GM23338 (cell line): Measurements from ENCODE around the gene TCP11L1. TPM values are rescaled to one million over a fixed set of nuclear protein-coding genes. Genes with fewer than 3 reads are reported as not detected.
"Not testable (repeated sequence)": the region's sequence is repeated elsewhere in the genome, so short reads cannot be mapped to it uniquely, and the experiment has no call there.

Source experiments
- ATAC-seq: fragments of 200-7000 bp; cut with Tn5 transposase; 3 replicates; pipeline ENCODE4 v1.9.1; 2020
- DNase-seq: peaks from one replicate; pipeline ENCODE4 v3.0.0-alpha.2; 2015; ENCODE audit warnings: low spot score
- H2AFZ ChIP-seq: fragments of 200-600 bp; sonication (generic); 2 replicates; pipeline ENCODE4 v1.8.0; 2016; ENCODE audit warnings: antibody characterized with exemption, mild to moderate bottlenecking, moderate library complexity
- H3F3A ChIP-seq: fragments of 200-600 bp; sonication (generic); replicated peaks from 2 replicates; pipeline ENCODE4 v1.8.0; 2017; ENCODE audit warnings: antibody characterized with exemption, mixed run types, low read depth
- H3K27ac ChIP-seq: fragments of 200-600 bp; sonication (generic); 2 replicates; pipeline ENCODE4 v1.6.1; 2016; ENCODE audit warnings: low read depth
- H3K27me3 ChIP-seq: fragments of 200-600 bp; sonication (generic); 2 replicates; pipeline ENCODE4 v1.8.0; 2016; ENCODE audit warnings: mild to moderate bottlenecking, mixed run types, moderate library complexity; ENCODE audit not compliant: insufficient read depth
- H3K36me3 ChIP-seq: fragments of 200-600 bp; sonication (generic); 2 replicates; pipeline ENCODE4 v1.8.0; 2016; ENCODE audit warnings: mild to moderate bottlenecking; ENCODE audit not compliant: insufficient read depth
- H3K4me1 ChIP-seq: fragments of 200-600 bp; sonication (generic); 2 replicates; pipeline ENCODE4 v1.8.0; 2016; ENCODE audit warnings: mild to moderate bottlenecking, moderate library complexity; ENCODE audit not compliant: insufficient read depth
- H3K4me2 ChIP-seq: fragments of 200-600 bp; sonication (generic); 2 replicates; pipeline ENCODE4 v1.7.1; 2017; ENCODE audit warnings: mixed run types
- H3K4me3 ChIP-seq: fragments of 200-600 bp; sonication (generic); 2 replicates; pipeline ENCODE4 v1.6.1; 2016; ENCODE audit warnings: mixed run types
- H3K79me2 ChIP-seq: fragments of 200-600 bp; sonication (generic); replicated peaks from 2 replicates; pipeline ENCODE4 v1.8.0; 2017; ENCODE audit warnings: mild to moderate bottlenecking; ENCODE audit not compliant: insufficient read depth
- H3K9me2 ChIP-seq: fragments of 200-600 bp; sonication (generic); 2 replicates; pipeline ENCODE4 v1.8.0; 2017; ENCODE audit not compliant: insufficient read depth
- H4K20me1 ChIP-seq: fragments of 200-600 bp; sonication (generic); replicated peaks from 2 replicates; pipeline ENCODE4 v1.8.0; 2017; ENCODE audit warnings: mild to moderate bottlenecking; ENCODE audit not compliant: insufficient read depth
- H3K27ac Mint-ChIP-seq: 2 replicates; pipeline ENCODE4 v1.8.0; 2020; ENCODE audit warnings: inconsistent platforms, mild to moderate bottlenecking, moderate library complexity, mixed read lengths
- H3K27me3 Mint-ChIP-seq: 3 replicates; pipeline ENCODE4 v1.8.0; 2022; ENCODE audit warnings: low read depth, mild to moderate bottlenecking, moderate library complexity, mixed read lengths, inconsistent platforms; ENCODE audit not compliant: insufficient read depth, poor library complexity
- H3K36me3 Mint-ChIP-seq: 3 replicates; pipeline ENCODE4 v1.8.0; 2021; ENCODE audit warnings: low read depth, mild to moderate bottlenecking, inconsistent platforms, moderate library complexity, mixed read lengths
- H3K4me1 Mint-ChIP-seq: 3 replicates; pipeline ENCODE4 v1.8.0; 2020; ENCODE audit warnings: mild to moderate bottlenecking, inconsistent platforms, mixed read lengths
- H3K4me3 Mint-ChIP-seq: 3 replicates; pipeline ENCODE4 v1.8.0; 2021; ENCODE audit warnings: moderate library complexity, mild to moderate bottlenecking, inconsistent platforms, mixed read lengths
- H3K9me3 Mint-ChIP-seq: 3 replicates; pipeline ENCODE4 v1.8.0; 2020; ENCODE audit warnings: moderate library complexity, mild to moderate bottlenecking, inconsistent platforms, mixed read lengths
- polyA plus RNA-seq: library from polyadenylated mRNA; unstranded; fragments of >200 nt; fragmentation: Nextera tagmentation; extraction: Ambion mirVana; gene quantifications from 2 replicates; pipeline ENCODE4 v1.2.1, GENCODE V29; 2016
- small RNA-seq: library from RNA; depleted of rRNA; stranded (forward); fragments of <200 nt; gene quantifications from one replicate; pipeline ENCODE3, GENCODE V24; 2014; ENCODE audit warnings: low replicate concordance
- total RNA-seq: library from RNA; depleted of rRNA; stranded (reverse); fragments of >200 nt; shearing (Covaris generic); gene quantifications from 2 replicates; pipeline ENCODE4 v1.2.3, GENCODE V29; 2014; rRNA removed

Gene TCP11L1
- total and polyA plus RNA-seq, 2 experiments from 2014 or later, result 5.0 to 39.0 TPM

DNA sequence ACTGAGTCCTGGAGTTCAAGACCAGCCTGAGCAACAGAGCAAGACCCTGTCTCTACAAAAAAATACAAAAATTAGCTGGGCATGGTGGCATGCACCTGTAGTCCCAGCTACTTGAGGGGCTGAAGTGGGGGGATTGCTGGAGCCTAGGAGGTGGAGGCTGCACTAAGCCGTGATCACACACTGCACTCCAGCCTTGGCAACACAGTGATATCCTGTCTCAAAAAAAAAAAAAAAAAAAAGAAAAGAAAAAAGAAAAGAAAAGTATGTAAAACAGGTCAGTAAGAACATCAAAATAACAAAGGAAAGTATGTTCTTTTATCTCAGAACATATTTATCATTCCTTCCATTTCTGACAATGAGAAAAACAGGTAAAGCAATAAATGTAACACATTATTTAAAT lies 83.3 kb downstream of the TCP11L1 start:
- peak; percentile 82 for ATAC-seq
- H3K4me3 Mint-ChIP-seq, result peak overlapping the region; percentile 19; the same call in 1 of the 3 replicates

More for the DNA sequence above, 83.3 kb downstream of the TCP11L1 start:
- not testable (repeated sequence) for H3K27me3 Mint-ChIP-seq, H2AFZ ChIP-seq, H3K36me3 ChIP-seq, H3F3A ChIP-seq, H3K79me2 ChIP-seq, H3K9me2 ChIP-seq, H3K27me3 ChIP-seq, H3K9me3 Mint-ChIP-seq, H4K20me1 ChIP-seq
- Histone ChIP-seq H3K4me3 (0 out of 2 replicates have a peak overlapping the region, but pooled peaks have one; percentile 1), H3K4me2 (peak overlapping the region; percentile 34), H3K4me1 (peaks cover 42% of the 10 kb centered on the region), H3K27ac (peak overlapping the region; percentile 87)
- Mint-ChIP-seq H3K4me1 (peaks cover 45% of the 10 kb centered on the region), H3K36me3 (peaks cover 11% of the 10 kb centered on the region; the same call in 2 of the 3 replicates), H3K27ac (peak overlapping the region; percentile 94)
- DNase-seq, result peak; percentile 66

Small RNAs within 50 kb of the gene (small RNA-seq; reads per million reads assigned to genes)
- gene RF00019, result not detected

Other genes with a start within 250 kb of the TCP11L1 start
- gene CCDC73, start 244.9 kb upstream of the TCP11L1 start, total RNA-seq, result 0.08 TPM in 1 of 2 replicates, not detected in the other
- gene CCDC73, start 244.9 kb upstream of the TCP11L1 start, polyA plus RNA-seq, result 0.06 and 0.17 TPM in 2 replicates
- 1.9 and 2.2 TPM in 2 replicates for gene PRRG4, start 209.6 kb upstream of the TCP11L1 start, total RNA-seq
- 1.4 and 1.6 TPM in 2 replicates for gene PRRG4, start 209.6 kb upstream of the TCP11L1 start, polyA plus RNA-seq
- 132 and 136 TPM in 2 replicates for gene QSER1, start 146.8 kb upstream of the TCP11L1 start, total RNA-seq
- 29.4 and 29.5 TPM in 2 replicates for gene QSER1, start 146.8 kb upstream of the TCP11L1 start, polyA plus RNA-seq
- gene DEPDC7, start 23.7 kb upstream of the TCP11L1 start, total RNA-seq, result 10.9 and 15.3 TPM in 2 replicates
- 8.6 and 9.1 TPM in 2 replicates for gene DEPDC7, start 23.7 kb upstream of the TCP11L1 start, polyA plus RNA-seq
- 72.7 and 83.2 TPM in 2 replicates for gene CSTF3, start 121.9 kb downstream of the TCP11L1 start, total RNA-seq
- 151 and 158 TPM in 2 replicates for gene CSTF3, start 121.9 kb downstream of the TCP11L1 start, polyA plus RNA-seq
- gene HIPK3, start 217.8 kb downstream of the TCP11L1 start, total RNA-seq, result 20.5 and 29.8 TPM in 2 replicates
- gene HIPK3, start 217.8 kb downstream of the TCP11L1 start, polyA plus RNA-seq, result 4.7 and 5.5 TPM in 2 replicates